DND-41 (cell line): ENCODE results near the gene NOS2.

Source experiments
- ATAC-seq: fragments of 200-7000 bp; cut with Tn5 transposase; 3 replicates; pipeline ENCODE4 v1.9.1; 2021; ENCODE audit warnings: low read depth; ENCODE audit not compliant: insufficient read depth
- DNase-seq: peaks from one replicate; pipeline ENCODE4 v3.0.0-alpha.2; 2020
- H2AFZ ChIP-seq: 2 replicates; pipeline ENCODE4 v1.6.0; 2012; ENCODE audit warnings: low read depth, low read length
- H3K27ac ChIP-seq: 2 replicates; pipeline ENCODE4 v1.5.1; 2012; ENCODE audit warnings: low read length, inconsistent platforms
- H3K27me3 ChIP-seq: fragments of 200-600 bp; sonication (generic); 2 replicates; pipeline ENCODE4 v1.6.0; 2012; ENCODE audit warnings: low read length, mild to moderate bottlenecking, inconsistent platforms; ENCODE audit not compliant: insufficient read depth, poor library complexity
- H3K36me3 ChIP-seq: 2 replicates; pipeline ENCODE4 v1.5.1; 2012; ENCODE audit warnings: low read length, inconsistent platforms; ENCODE audit not compliant: insufficient read depth
- H3K4me1 ChIP-seq: 2 replicates; pipeline ENCODE4 v1.5.1; 2012; ENCODE audit warnings: mild to moderate bottlenecking, low read length; ENCODE audit not compliant: insufficient read depth
- H3K4me2 ChIP-seq: 2 replicates; pipeline ENCODE4 v1.6.0; 2012; ENCODE audit warnings: mild to moderate bottlenecking, moderate library complexity, low read length, inconsistent platforms; ENCODE audit not compliant: insufficient read depth
- H3K4me3 ChIP-seq, 2 experiments: fragments of 200-600 bp in 1 of 2; shearing (Covaris generic) in 1 of 2; 2 replicates each; pipeline ENCODE4 v1.5.1; 2012 to 2016; ENCODE audit warnings: inconsistent platforms in 2 of 2, low read length in 2 of 2, mild to moderate bottlenecking in 2 of 2, low read depth in 1 of 2, moderate library complexity in 1 of 2
- H3K79me2 ChIP-seq: 2 replicates; pipeline ENCODE4 v1.6.0; 2012; ENCODE audit warnings: low read length, inconsistent platforms; ENCODE audit not compliant: insufficient read depth
- H3K9ac ChIP-seq: 2 replicates; pipeline ENCODE4 v1.6.0; 2012; ENCODE audit warnings: low read depth, mild to moderate bottlenecking, inconsistent platforms, low read length, moderate library complexity
- H3K9me3 ChIP-seq: 2 replicates; pipeline ENCODE4 v1.5.1; 2012; ENCODE audit warnings: low read length, moderate library complexity, mild to moderate bottlenecking, inconsistent platforms; ENCODE audit not compliant: insufficient read depth, severe bottlenecking
- H4K20me1 ChIP-seq: 2 replicates; pipeline ENCODE4 v1.6.0; 2012; ENCODE audit warnings: low read length; ENCODE audit not compliant: insufficient read depth
- EZH2 ChIP-seq: IDR thresholded peaks from 3 replicates; pipeline ENCODE4 v1.6.1; 2012; ENCODE audit warnings: borderline replicate concordance, low read depth, mild to moderate bottlenecking, moderate library complexity, low read length, inconsistent platforms; ENCODE audit not compliant: severe bottlenecking
- TF ChIP-seq, protein P1 (sequence below): IDR thresholded peaks from 2 replicates; pipeline ENCODE4 v1.5.1; 2012; ENCODE audit warnings: borderline replicate concordance, low read length, moderate library complexity, mild to moderate bottlenecking; ENCODE audit not compliant: poor library complexity, severe bottlenecking; ENCODE audit errors: extremely low read depth

NOS2 gene

DNA sequence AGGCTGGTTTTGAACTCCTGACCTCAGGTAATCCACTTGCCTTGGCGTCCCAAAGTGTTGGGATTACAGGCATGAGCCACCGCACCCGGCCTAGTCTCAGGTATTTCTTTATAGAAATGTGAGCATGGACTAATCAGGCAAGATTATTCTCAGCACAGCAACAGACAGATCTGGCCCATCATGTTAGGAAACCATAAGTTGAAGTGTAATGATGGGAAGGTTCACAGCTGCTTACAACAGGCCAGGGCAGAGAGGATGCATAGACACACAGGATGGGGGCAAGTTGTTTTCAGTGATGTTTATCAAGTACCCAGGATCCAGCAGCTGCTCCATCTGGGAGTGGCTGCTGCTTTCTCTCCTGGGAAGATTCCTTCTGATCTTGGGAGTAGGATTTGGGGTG is 16.6 kb upstream of the NOS2 start:
- H3K4me1 ChIP-seq, result no peaks in the 10 kb centered on the region
- no peak for ATAC-seq
- H3K4me2 ChIP-seq, result no peak overlapping the region
- no peak overlapping the region for H3K9ac ChIP-seq
- H3K9me3 ChIP-seq, result peaks cover 4% of the 10 kb centered on the region
- H4K20me1 ChIP-seq, result no peaks in the 10 kb centered on the region
- H3K27ac ChIP-seq, result no peak overlapping the region
- no peaks in the 10 kb centered on the region for H3K79me2 ChIP-seq
- no peaks in the 10 kb centered on the region for H3K36me3 ChIP-seq
- H3K4me3 ChIP-seq, result no peak overlapping the region
- no peak overlapping the region for H2AFZ ChIP-seq
- TF ChIP-seq, protein P1, sequence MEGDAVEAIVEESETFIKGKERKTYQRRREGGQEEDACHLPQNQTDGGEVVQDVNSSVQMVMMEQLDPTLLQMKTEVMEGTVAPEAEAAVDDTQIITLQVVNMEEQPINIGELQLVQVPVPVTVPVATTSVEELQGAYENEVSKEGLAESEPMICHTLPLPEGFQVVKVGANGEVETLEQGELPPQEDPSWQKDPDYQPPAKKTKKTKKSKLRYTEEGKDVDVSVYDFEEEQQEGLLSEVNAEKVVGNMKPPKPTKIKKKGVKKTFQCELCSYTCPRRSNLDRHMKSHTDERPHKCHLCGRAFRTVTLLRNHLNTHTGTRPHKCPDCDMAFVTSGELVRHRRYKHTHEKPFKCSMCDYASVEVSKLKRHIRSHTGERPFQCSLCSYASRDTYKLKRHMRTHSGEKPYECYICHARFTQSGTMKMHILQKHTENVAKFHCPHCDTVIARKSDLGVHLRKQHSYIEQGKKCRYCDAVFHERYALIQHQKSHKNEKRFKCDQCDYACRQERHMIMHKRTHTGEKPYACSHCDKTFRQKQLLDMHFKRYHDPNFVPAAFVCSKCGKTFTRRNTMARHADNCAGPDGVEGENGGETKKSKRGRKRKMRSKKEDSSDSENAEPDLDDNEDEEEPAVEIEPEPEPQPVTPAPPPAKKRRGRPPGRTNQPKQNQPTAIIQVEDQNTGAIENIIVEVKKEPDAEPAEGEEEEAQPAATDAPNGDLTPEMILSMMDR, result no peak
- no peak for TF ChIP-seq EZH2
- no peaks in the 10 kb centered on the region for H3K27me3 ChIP-seq
- DNase-seq, result no peak

DNA sequence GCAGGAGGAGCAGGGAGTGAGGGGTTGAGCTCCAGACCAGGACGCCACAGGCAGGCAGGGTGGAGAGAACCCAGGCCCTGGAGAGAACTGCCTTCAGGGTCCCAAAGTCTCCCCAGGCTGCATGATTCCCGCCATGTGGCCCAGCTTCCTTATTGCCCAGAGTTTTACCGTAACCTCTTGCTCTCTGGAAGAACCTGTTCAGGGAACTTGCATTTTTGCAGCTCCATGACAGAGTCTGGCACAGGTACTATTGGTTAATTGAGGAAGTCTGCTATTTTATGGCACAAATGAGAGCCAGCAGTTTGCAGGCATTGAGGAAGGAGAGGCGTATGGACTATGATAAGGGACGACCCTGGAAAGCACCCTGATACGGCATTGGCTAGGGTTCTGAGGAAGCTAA is 11.6 kb upstream of the NOS2 start:
- H3K4me3 ChIP-seq, result no peak overlapping the region
- H3K4me2 ChIP-seq, result no peak overlapping the region
- no peaks in the 10 kb centered on the region for H3K9me3 ChIP-seq
- peaks cover 12% of the 10 kb centered on the region for H3K4me1 ChIP-seq
- TF ChIP-seq, protein P1, result no peak
- no peak for TF ChIP-seq EZH2
- no peak for ATAC-seq
- H3K27me3 ChIP-seq, result no peaks in the 10 kb centered on the region
- H3K27ac ChIP-seq, result no peak overlapping the region
- H3K36me3 ChIP-seq, result no peaks in the 10 kb centered on the region
- no peak overlapping the region for H2AFZ ChIP-seq
- no peaks in the 10 kb centered on the region for H4K20me1 ChIP-seq
- H3K9ac ChIP-seq, result no peak overlapping the region
- no peaks in the 10 kb centered on the region for H3K79me2 ChIP-seq
- DNase-seq, result no peak

DNA sequence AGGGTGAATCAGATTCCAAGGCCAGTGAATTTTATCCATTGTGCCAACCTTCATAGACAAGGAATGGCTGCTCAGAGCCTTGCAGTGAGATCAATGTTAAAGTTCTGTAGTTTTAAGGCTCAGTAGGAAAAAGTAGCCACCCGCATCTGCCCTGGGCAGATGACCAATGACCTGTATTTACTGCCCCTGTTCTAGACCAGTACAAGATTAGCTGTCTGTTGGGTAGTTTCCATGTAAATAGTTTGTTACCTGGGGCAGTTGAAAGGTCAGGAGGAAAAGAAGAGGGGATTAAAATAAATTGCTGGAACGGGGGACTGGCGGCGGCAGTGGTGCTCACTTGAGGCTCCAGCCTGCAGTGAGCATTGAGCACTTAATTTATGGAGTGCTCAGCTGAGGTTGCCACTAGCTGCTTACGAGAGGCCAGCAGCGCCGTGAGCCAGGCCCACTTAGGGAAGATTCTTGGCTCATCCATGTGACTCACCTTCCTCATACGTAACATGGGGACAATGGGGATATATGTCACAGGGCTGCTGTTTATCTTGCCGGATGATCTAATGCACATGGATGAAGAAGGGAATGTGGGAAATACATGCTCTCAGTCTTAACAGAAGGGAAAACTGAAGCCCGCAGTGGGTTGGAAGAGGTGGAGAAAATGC is 10.7 kb upstream of the NOS2 start:
- no peaks in the 10 kb centered on the region for H3K9me3 ChIP-seq
- peaks cover 12% of the 10 kb centered on the region for H3K4me1 ChIP-seq
- H3K4me3 ChIP-seq, result no peak overlapping the region
- H3K36me3 ChIP-seq, result no peaks in the 10 kb centered on the region
- no peak for TF ChIP-seq EZH2
- TF ChIP-seq, protein P1, result no peak
- no peak overlapping the region for H2AFZ ChIP-seq
- H3K9ac ChIP-seq, result no peak overlapping the region
- no peak overlapping the region for H3K27ac ChIP-seq
- H3K4me2 ChIP-seq, result no peak overlapping the region
- ATAC-seq (no peak), DNase-seq (no peak)
- no peaks in the 10 kb centered on the region for H4K20me1 ChIP-seq
- no peaks in the 10 kb centered on the region for H3K79me2 ChIP-seq
- no peaks in the 10 kb centered on the region for H3K27me3 ChIP-seq
